ENCODE results near the gene MVK. TPM values are rescaled to one million over a fixed set of nuclear protein-coding genes. Genes with fewer than 3 reads are reported as not detected.

MVK gene
- total and polyA plus RNA-seq, 2 of the 4 experiments (the other 2 are of a cell fraction): 6.6 to 11.5 TPM

- TF ChIP-seq FOS (IDR thresholded peaks at IDR 0.05; ENCODE audit: low read depth, low read length): no peak
- TF ChIP-seq RAD21 (IDR thresholded peaks at IDR 0.05; ENCODE audit: low read length): no peak
- no peak for TF ChIP-seq RCOR1 (IDR thresholded peaks at IDR 0.05; ENCODE audit: insufficient replicate concordance, low read length)
- TF ChIP-seq NFE2L2 (IDR thresholded peaks at IDR 0.05; ENCODE audit: low read depth, low read length): no peak
- no peak for TF ChIP-seq MAFK (IDR thresholded peaks at IDR 0.05; ENCODE audit: low read depth, low read length)
- TF ChIP-seq ELK1 (IDR thresholded peaks at IDR 0.05; ENCODE audit: borderline replicate concordance, low read depth, low read length): no peak
- TF ChIP-seq SMC3 (IDR thresholded peaks at IDR 0.05; ENCODE audit: low read depth, low read length): no peak
- TF ChIP-seq USF2 (IDR thresholded peaks at IDR 0.05; ENCODE audit: low read depth, low read length): no peak
- H3K23ac ChIP-seq (ENCODE audit: low read depth, low read length): no peak overlapping the region
- no peak overlapping the region for H4K91ac ChIP-seq (ENCODE audit: insufficient read depth, low read depth, low read length)
- H3K79me1 ChIP-seq (ENCODE audit: low read depth in 1 of 2, low read length in 2 of 2): no peaks in the 10 kb centered on the region
- no peaks in the 10 kb centered on the region for H3K4me1 ChIP-seq (ENCODE audit: control insufficient read depth, insufficient read depth, low read length)
- peaks cover 49% of the 10 kb centered on the region for H3K27me3 ChIP-seq (ENCODE audit: control insufficient read depth, insufficient read depth, low read length)
- ATAC-seq (ENCODE audit: low read depth) (no peak), DNase-seq (no peak)
- in situ Hi-C loops (cut with MboI; ENCODE audit: low sequenced_read_pairs): no loop called here
- no peak overlapping the region for H3K4ac ChIP-seq (ENCODE audit: low read depth, low read length)
- ChIA-PET CTCF (no interaction called here), POLR2A (ENCODE audit: unreplicated experiment) (no interaction called here)
- H3K9ac ChIP-seq (ENCODE audit: low read depth, low read length): no peak overlapping the region
- no peak overlapping the region for H2BK15ac ChIP-seq (ENCODE audit: low read depth, low read length)
- no peaks in the 10 kb centered on the region for H4K20me1 ChIP-seq (ENCODE audit: insufficient read depth, low read length)
- H2AK5ac ChIP-seq (ENCODE audit: low read depth, low read length): no peak overlapping the region
- no peak overlapping the region for H2BK5ac ChIP-seq (ENCODE audit: low read depth, low read length, poor library complexity, severe bottlenecking)
- no peak overlapping the region for H4K8ac ChIP-seq (ENCODE audit: low read depth in 2 of 2, low read length in 2 of 2)
- H3K14ac ChIP-seq (replicated peaks; ENCODE audit: low read depth, low read length): no peak overlapping the region
- intact Hi-C loops (cut with micrococcal nuclease): no loop called here
- no peak overlapping the region for H3K4me3 ChIP-seq (ENCODE audit: insufficient read depth, low read depth, low read length)
- H3K27ac ChIP-seq (ENCODE audit: insufficient read depth, low read length): no peak overlapping the region
- H3K9me1 ChIP-seq (ENCODE audit: insufficient read depth, low read length): no peaks in the 10 kb centered on the region
- no peak overlapping the region for H3K4me2 ChIP-seq (ENCODE audit: low read depth, low read length)
- WGBS, 2 experiments (ENCODE audit: extremely low coverage in 2 of 2, insufficient read length in 1 of 2): 69% methylated on average over 5 of the region's 5 CpGs; no CpG with 5 or more reads in 1 of the 2 experiments
- H3K56ac ChIP-seq (ENCODE audit: extremely low read depth, insufficient read depth, low read length): no peak overlapping the region
- dilution Hi-C loops (cut with HindIII; ENCODE audit: low sequenced_read_pairs, unreplicated experiment): no loop called here
- BruUV-seq (replicated peaks): no TSS peak
- H2BK20ac ChIP-seq (ENCODE audit: low read depth, low read length): no peak overlapping the region
- no peaks in the 10 kb centered on the region for H3K36me3 ChIP-seq (ENCODE audit: control insufficient read depth, insufficient read depth, low read length)
- H3K9me3 ChIP-seq (ENCODE audit: control insufficient read depth, insufficient read depth, low read length): no peaks in the 10 kb centered on the region; the same call in 1 of the 2 replicates
- H2AFZ ChIP-seq (replicated peaks; ENCODE audit: low read length, poor library complexity): no peak overlapping the region
- no peak overlapping the region for H2BK120ac ChIP-seq (ENCODE audit: low read depth, low read length)
- no peak overlapping the region for H2AK9ac ChIP-seq (replicated peaks; ENCODE audit: low read depth, low read length, poor library complexity)
- no peak overlapping the region for H3K18ac ChIP-seq (ENCODE audit: low read depth, low read length)
- H4K5ac ChIP-seq (ENCODE audit: low read depth, low read length): no peak overlapping the region
These were observed 31.4 kb downstream of the MVK start for GRCh38 chr12:109605016-109605415.
